CD8-positive, alpha-beta memory T cell (primary cell): Measurements from ENCODE around the gene MICAL3. TPM values are rescaled to one million over a fixed set of nuclear protein-coding genes. Genes with fewer than 3 reads are reported as not detected.

Experiments used
- CTCF ChIA-PET: fragments of 350-600 bp; sonication (Branson Sonifier 250); formaldehyde crosslinking; loops from one replicate; lab custom pipeline; 2021; ENCODE audit warnings: antibody characterized with exemption; lab: Charles Lee
- POLR2A ChIA-PET: fragments of 350-600 bp; sonication (Branson Sonifier 250); formaldehyde crosslinking; loops from one replicate; lab custom pipeline; 2021; ENCODE audit warnings: antibody characterized with exemption; lab: Charles Lee
- DNase-seq, 5 donors: peaks; one replicate each; pipeline versions ENCODE4 v3.0.0 to v3.0.0-alpha.2; 2020 to 2022; ENCODE audit warnings: mixed read lengths in 1 of 5
- H3K27ac ChIP-seq: one replicate; pipeline ENCODE4 v1.7.0; 2013; ENCODE audit warnings: low read depth, mild to moderate bottlenecking, low read length, moderate library complexity
- H3K27me3 ChIP-seq: 2 replicates; pipeline ENCODE4 v1.7.0; 2013; ENCODE audit warnings: low read length, mild to moderate bottlenecking; ENCODE audit not compliant: insufficient read depth, poor library complexity, severe bottlenecking
- H3K36me3 ChIP-seq: 2 replicates; pipeline ENCODE4 v1.7.0; 2013; ENCODE audit warnings: mild to moderate bottlenecking, low read length, moderate library complexity; ENCODE audit not compliant: insufficient read depth
- H3K4me1 ChIP-seq: 2 replicates; pipeline ENCODE4 v1.7.0; 2013; ENCODE audit warnings: mild to moderate bottlenecking, low read length, moderate library complexity; ENCODE audit not compliant: insufficient read depth
- H3K4me3 ChIP-seq: 2 replicates; pipeline ENCODE4 v1.7.0; 2013; ENCODE audit warnings: mild to moderate bottlenecking, low read length
- H3K9me3 ChIP-seq: 2 replicates; pipeline ENCODE4 v1.7.0; 2013; ENCODE audit warnings: mild to moderate bottlenecking, low read length
- H3K27ac Mint-ChIP-seq, 8 donors: one replicate each; pipeline ENCODE4 v1.8.0; 2020 to 2021; ENCODE audit warnings: mixed read lengths in 8 of 8, mild to moderate bottlenecking in 6 of 8, inconsistent platforms in 3 of 8, moderate library complexity in 3 of 8
- H3K27me3 Mint-ChIP-seq, 2 donors: one replicate each; pipeline ENCODE4 v1.8.0; 2020 to 2021; ENCODE audit warnings: mixed read lengths in 2 of 2, mild to moderate bottlenecking in 1 of 2, moderate library complexity in 1 of 2
- H3K36me3 Mint-ChIP-seq, 3 donors: one replicate each; pipeline ENCODE4 v1.8.0; 2020 to 2021; ENCODE audit warnings: mixed read lengths in 3 of 3, inconsistent platforms in 1 of 3, mild to moderate bottlenecking in 1 of 3
- H3K4me1 Mint-ChIP-seq, 3 donors: one replicate each; pipeline ENCODE4 v1.8.0; 2020 to 2021; ENCODE audit warnings: mixed read lengths in 3 of 3, inconsistent platforms in 1 of 3, mild to moderate bottlenecking in 1 of 3
- H3K4me3 Mint-ChIP-seq, 7 donors: one replicate each; pipeline ENCODE4 v1.8.0; 2020 to 2021; ENCODE audit warnings: mixed read lengths in 7 of 7, mild to moderate bottlenecking in 6 of 7, moderate library complexity in 4 of 7, inconsistent platforms in 2 of 7
- H3K9me3 Mint-ChIP-seq, 5 donors: one replicate each; pipeline ENCODE4 v1.8.0; 2020 to 2022; ENCODE audit warnings: mixed read lengths in 5 of 5, mild to moderate bottlenecking in 3 of 5, moderate library complexity in 2 of 5, inconsistent platforms in 1 of 5
- polyA plus RNA-seq: library from polyadenylated mRNA; unstranded; fragments of 300-500 nt; fragmentation: Illumina TruSeq; gene quantifications from one replicate; pipeline ENCODE4 v1.2.3, GENCODE V29; 2021
- total RNA-seq, 2 experiments: library from RNA; stranded (reverse); gene quantifications; one replicate each; pipeline ENCODE4 v1.2.3, GENCODE V29; 2021

Gene MICAL3
- total and polyA plus RNA-seq, 3 experiments from 2014 or later = 1.7 to 51.9 (median 51.7) TPM

DNA sequence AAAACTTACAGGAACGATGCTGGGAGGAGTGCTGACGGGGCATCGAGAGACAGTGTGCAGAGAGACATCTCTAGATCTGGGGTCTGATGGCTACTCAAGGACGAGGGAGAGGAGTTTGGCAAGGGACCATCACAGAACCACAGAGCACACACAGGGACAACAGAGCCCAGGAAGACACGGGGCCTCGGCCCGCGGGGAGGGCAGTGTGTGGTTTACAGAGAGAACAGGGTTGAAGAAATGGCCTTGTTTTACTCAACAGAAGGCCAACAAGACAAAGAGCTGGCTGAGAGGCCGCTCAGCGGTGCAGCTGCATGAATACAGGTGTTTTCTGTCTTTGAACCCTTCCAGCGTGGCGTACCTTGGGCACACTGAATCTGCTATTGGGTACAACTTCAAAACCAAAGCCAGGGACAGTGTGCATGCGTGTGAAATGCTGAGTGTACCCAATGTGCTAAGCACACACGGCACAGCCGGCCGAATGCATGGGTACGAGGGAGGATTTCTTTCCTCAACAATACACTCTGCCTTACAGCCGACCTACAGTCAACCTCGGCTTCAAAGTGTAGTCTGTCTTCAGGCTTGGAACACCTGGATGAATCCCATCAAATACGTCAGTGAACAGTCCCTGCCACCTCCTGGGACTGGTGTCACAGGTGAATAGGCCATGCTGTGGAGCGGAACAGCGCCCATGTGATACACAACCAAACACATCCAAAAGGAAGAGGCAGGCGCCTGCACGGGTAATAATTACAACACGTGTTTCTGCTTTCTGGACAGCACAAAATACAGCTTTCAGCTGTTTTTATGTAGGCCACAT is 229.4 kb downstream of the MICAL3 start:
- Mint-ChIP-seq H3K4me1 (no peaks in the 10 kb centered on the region), H3K27me3 (no peaks in the 10 kb centered on the region), H3K9me3 (no peaks in the 10 kb centered on the region), H3K4me3 (no peak overlapping the region), H3K27ac (peak overlapping the region in 3 of 8 donors; percentile 16 to 85 (median 38)), H3K36me3 (peaks cover 0 to 14% (median 6%) of the 10 kb centered on the region in 3 donors)
- DNase-seq = no peak
- Histone ChIP-seq H3K4me1 (no peaks in the 10 kb centered on the region), H3K9me3 (no peaks in the 10 kb centered on the region), H3K36me3 (no peaks in the 10 kb centered on the region), H3K27ac (no peak overlapping the region), H3K27me3 (no peaks in the 10 kb centered on the region), H3K4me3 (no peak overlapping the region)
- CTCF ChIA-PET = interaction anchor here (0.9 kb wide), 1 partner anchor 9 kb away, joined by 5 read pairs; no protein-coding TSS in a partner anchor
- POLR2A ChIA-PET = no interaction called here

DNA sequence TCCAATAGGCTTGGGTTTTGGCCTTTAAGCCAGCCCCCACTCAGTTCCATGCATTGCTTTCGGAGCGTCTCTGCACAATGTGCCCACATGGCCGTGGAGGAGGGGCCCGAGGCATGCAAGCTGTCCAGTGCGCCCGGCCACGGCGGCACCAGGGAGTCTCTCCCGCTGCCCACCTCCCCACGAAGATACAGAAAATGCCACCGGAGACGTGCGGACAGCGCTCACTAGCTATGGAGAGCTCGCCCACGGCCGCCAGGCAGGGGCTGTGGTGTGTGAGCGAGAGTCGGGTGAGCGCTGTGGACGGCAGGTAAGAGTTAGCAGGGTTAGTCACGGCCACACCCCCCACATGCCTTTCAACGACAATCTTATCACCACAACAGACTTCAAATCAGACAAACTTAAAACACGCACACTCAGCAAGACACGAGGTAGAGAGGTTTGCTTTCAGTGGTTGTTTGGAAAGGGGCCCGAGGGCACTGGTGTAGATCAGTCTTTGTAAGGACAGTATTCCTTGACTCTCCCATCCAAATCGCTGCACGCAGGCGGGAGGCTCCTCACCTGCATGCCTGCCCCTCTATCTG is 231.4 kb downstream of the MICAL3 start:
- ChIA-PET POLR2A (no interaction called here), CTCF (no interaction called here)
- Mint-ChIP-seq H3K27ac (peak overlapping the region in 1 of 8 donors; percentile 60), H3K27me3 (no peaks in the 10 kb centered on the region), H3K9me3 (no peaks in the 10 kb centered on the region), H3K4me1 (no peaks in the 10 kb centered on the region), H3K36me3 (peaks cover 0 to 25% (median 6%) of the 10 kb centered on the region in 3 donors), H3K4me3 (no peak overlapping the region)
- no peak for DNase-seq
- no peak overlapping the region for H3K4me3 ChIP-seq
- no peaks in the 10 kb centered on the region for H3K36me3 ChIP-seq
- H3K9me3 ChIP-seq = no peaks in the 10 kb centered on the region
- no peak overlapping the region for H3K27ac ChIP-seq
- no peaks in the 10 kb centered on the region for H3K27me3 ChIP-seq
- H3K4me1 ChIP-seq = no peaks in the 10 kb centered on the region

GRCh38 chr22:17792299-17792698 is 232.1 kb downstream of the MICAL3 start:
- CTCF ChIA-PET = interaction anchor here (1.0 kb wide), 1 partner anchor 49 kb away, joined by 3 read pairs; no protein-coding TSS in a partner anchor
- Mint-ChIP-seq H3K4me1 (peaks cover 0 to 2% (median 0%) of the 10 kb centered on the region in 3 donors), H3K27ac (peak overlapping the region in 1 of 8 donors; percentile 75), H3K9me3 (no peaks in the 10 kb centered on the region), H3K27me3 (no peaks in the 10 kb centered on the region), H3K36me3 (peaks cover 0 to 27% (median 6%) of the 10 kb centered on the region in 3 donors), H3K4me3 (no peak overlapping the region)
- no peak overlapping the region for H3K4me3 ChIP-seq
- DNase-seq = no peak
- no peaks in the 10 kb centered on the region for H3K36me3 ChIP-seq
- H3K27me3 ChIP-seq = no peaks in the 10 kb centered on the region
- H3K9me3 ChIP-seq = no peaks in the 10 kb centered on the region
- H3K27ac ChIP-seq = no peak overlapping the region
- H3K4me1 ChIP-seq = no peaks in the 10 kb centered on the region
- POLR2A ChIA-PET = no interaction called here

- Mint-ChIP-seq H3K27ac (no peak overlapping the region), H3K4me3 (no peak overlapping the region), H3K9me3 (no peaks in the 10 kb centered on the region), H3K36me3 (peaks cover 0 to 25% (median 6%) of the 10 kb centered on the region in 3 donors), H3K4me1 (peaks cover 0 to 3% (median 0%) of the 10 kb centered on the region in 3 donors), H3K27me3 (no peaks in the 10 kb centered on the region)
- H3K9me3 ChIP-seq = no peaks in the 10 kb centered on the region
- H3K27me3 ChIP-seq = no peaks in the 10 kb centered on the region
- DNase-seq = no peak
- POLR2A ChIA-PET = interaction anchor here (0.6 kb wide), 2 partner anchors 86 to 108 kb away, joined by 3 to 4 read pairs; no protein-coding TSS in a partner anchor
- no peaks in the 10 kb centered on the region for H3K36me3 ChIP-seq
- H3K4me1 ChIP-seq = no peaks in the 10 kb centered on the region
- CTCF ChIA-PET = no interaction called here
- H3K4me3 ChIP-seq = no peak overlapping the region
- no peak overlapping the region for H3K27ac ChIP-seq
Observed at GRCh38 chr22:17791196-17791595, 233.2 kb downstream of the MICAL3 start.

- Mint-ChIP-seq H3K27ac (peak overlapping the region in 1 of 8 donors; percentile 69), H3K4me3 (no peak overlapping the region), H3K36me3 (peaks cover 0 to 25% (median 6%) of the 10 kb centered on the region in 3 donors), H3K27me3 (no peaks in the 10 kb centered on the region), H3K9me3 (no peaks in the 10 kb centered on the region), H3K4me1 (peaks cover 0 to 3% (median 0%) of the 10 kb centered on the region in 3 donors)
- DNase-seq = no peak
- Histone ChIP-seq H3K9me3 (no peaks in the 10 kb centered on the region), H3K4me3 (no peak overlapping the region), H3K27ac (no peak overlapping the region), H3K4me1 (peaks cover 4% of the 10 kb centered on the region), H3K36me3 (no peaks in the 10 kb centered on the region), H3K27me3 (no peaks in the 10 kb centered on the region)
- ChIA-PET CTCF (no interaction called here), POLR2A (no interaction called here)
Observed at GRCh38 chr22:17789379-17790200, 234.8 kb downstream of the MICAL3 start.

DNA sequence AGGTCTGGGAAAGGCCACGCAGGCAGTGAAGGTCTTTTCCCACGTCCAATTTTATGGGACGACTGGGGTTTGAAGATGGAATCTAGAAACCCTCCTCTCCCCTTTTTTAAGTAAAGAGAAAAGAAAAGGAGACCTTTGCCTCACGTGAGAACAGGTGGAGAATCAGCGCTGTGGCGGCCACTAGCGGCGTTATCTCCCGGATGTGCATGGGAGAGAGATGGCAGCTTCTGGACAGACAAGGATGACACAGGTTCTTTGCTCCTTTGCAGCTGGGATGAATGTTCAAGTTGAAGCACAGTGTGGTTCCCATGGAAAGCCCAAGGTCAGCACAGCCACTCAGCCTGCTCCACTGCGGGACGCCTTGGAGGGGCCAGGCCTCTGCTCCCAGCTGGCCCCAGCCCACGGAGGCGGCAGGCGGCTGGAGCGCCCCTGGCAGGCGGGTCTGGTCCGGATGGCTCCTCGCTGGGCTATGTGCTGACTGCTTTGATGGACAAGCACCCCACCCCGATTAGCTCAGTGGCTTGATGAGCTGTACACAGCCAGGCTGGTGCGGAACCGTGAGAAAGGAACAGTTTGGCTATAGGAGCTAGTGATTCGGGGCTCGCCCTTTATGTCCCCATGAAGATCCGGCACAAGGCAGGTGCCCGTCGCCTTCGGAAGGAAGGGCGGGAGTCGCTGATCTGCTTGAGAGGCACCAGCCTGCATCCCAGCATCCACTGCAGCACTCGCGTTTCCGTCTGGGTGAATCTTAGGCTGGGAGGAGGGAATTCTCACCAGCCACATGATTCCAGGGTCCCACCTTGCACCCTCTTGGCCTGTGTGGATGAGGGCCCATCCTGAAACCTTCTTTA is 235.6 kb downstream of the MICAL3 start:
- Mint-ChIP-seq H3K4me1 (peaks cover 0 to 3% (median 0%) of the 10 kb centered on the region in 3 donors), H3K4me3 (no peak overlapping the region), H3K9me3 (no peaks in the 10 kb centered on the region), H3K27ac (peak overlapping the region in 3 of 8 donors; percentile 68 to 85 (median 69)), H3K36me3 (peaks cover 0 to 25% (median 5%) of the 10 kb centered on the region in 3 donors), H3K27me3 (no peaks in the 10 kb centered on the region)
- Histone ChIP-seq H3K27ac (no peak overlapping the region), H3K36me3 (no peaks in the 10 kb centered on the region), H3K4me1 (peaks cover 4% of the 10 kb centered on the region), H3K4me3 (no peak overlapping the region), H3K9me3 (no peaks in the 10 kb centered on the region), H3K27me3 (no peaks in the 10 kb centered on the region)
- CTCF ChIA-PET = interaction anchor here (1.3 to 5.8 kb wide), 2 partner anchors 15 to 47 kb away, joined by 3 to 110 read pairs; no protein-coding TSS in a partner anchor
- POLR2A ChIA-PET = no interaction called here
- no peak for DNase-seq

- Histone ChIP-seq H3K9me3 (no peaks in the 10 kb centered on the region), H3K27me3 (no peaks in the 10 kb centered on the region), H3K27ac (no peak overlapping the region), H3K36me3 (no peaks in the 10 kb centered on the region), H3K4me1 (peaks cover 4% of the 10 kb centered on the region), H3K4me3 (no peak overlapping the region)
- H3K36me3 Mint-ChIP-seq = peaks cover 0 to 25% (median 3%) of the 10 kb centered on the region in 3 donors
- H3K9me3 Mint-ChIP-seq = no peaks in the 10 kb centered on the region
- H3K4me1 Mint-ChIP-seq = peaks cover 0 to 3% (median 3%) of the 10 kb centered on the region in 3 donors
- ChIA-PET CTCF (interaction anchor here (1.3 to 5.8 kb wide), 2 partner anchors 14 to 47 kb away, joined by 3 to 110 read pairs; no protein-coding TSS in a partner anchor), POLR2A (interaction anchor here (1.8 kb wide), 1 partner anchor 14 kb away, joined by 5 read pairs; the partner anchor contains the start of gene BID)
- H3K27ac Mint-ChIP-seq = peak overlapping the region in 4 of 8 donors; percentile 23 to 85 (median 59)
- no peaks in the 10 kb centered on the region for H3K27me3 Mint-ChIP-seq
- DNase-seq = no peak
- H3K4me3 Mint-ChIP-seq = no peak overlapping the region
Observed at GRCh38 chr22:17787716-17788330, 236.5 kb downstream of the MICAL3 start.
